Neural crest cell (in vitro differentiated cells): Measurements from ENCODE around the gene ZBTB20. TPM values are rescaled to one million over a fixed set of nuclear protein-coding genes. Genes with fewer than 3 reads are reported as not detected.

Experiments used
- DNase-seq: peaks from one replicate; pipeline ENCODE4 v3.0.0; 2021; ENCODE audit warnings: low read depth, mixed read lengths, low spot score
- H3K27ac Mint-ChIP-seq: one replicate; pipeline ENCODE4 v1.8.0; 2021; ENCODE audit warnings: mild to moderate bottlenecking, mixed read lengths; ENCODE audit not compliant: unreplicated experiment
- H3K27me3 Mint-ChIP-seq: 2 replicates; pipeline ENCODE4 v1.8.0; 2021; ENCODE audit warnings: low read depth, mild to moderate bottlenecking, mixed read lengths
- H3K36me3 Mint-ChIP-seq: 2 replicates; pipeline ENCODE4 v1.8.0; 2021; ENCODE audit warnings: low read depth, mild to moderate bottlenecking, mixed read lengths
- H3K4me1 Mint-ChIP-seq: 2 replicates; pipeline ENCODE4 v1.8.0; 2021; ENCODE audit warnings: mixed read lengths
- H3K4me3 Mint-ChIP-seq: one replicate; pipeline ENCODE4 v1.8.0; 2021; ENCODE audit warnings: mild to moderate bottlenecking, mixed read lengths
- H3K9me3 Mint-ChIP-seq: 2 replicates; pipeline ENCODE4 v1.8.0; 2021; ENCODE audit warnings: mixed read lengths
- CTCF ChIP-seq: fragments of 200-600 bp; sonication (generic); conservative IDR thresholded peaks from 2 replicates; pipeline ENCODE4 v1.5.0; 2021; ENCODE audit warnings: antibody characterized with exemption, mild to moderate bottlenecking
- total RNA-seq: library from RNA; stranded (reverse); gene quantifications from 2 replicates; pipeline ENCODE4 v1.2.1, GENCODE V29; 2021

ZBTB20 gene
- total RNA-seq, 1 donor from 2014 or later, result 12.4 TPM

DNA sequence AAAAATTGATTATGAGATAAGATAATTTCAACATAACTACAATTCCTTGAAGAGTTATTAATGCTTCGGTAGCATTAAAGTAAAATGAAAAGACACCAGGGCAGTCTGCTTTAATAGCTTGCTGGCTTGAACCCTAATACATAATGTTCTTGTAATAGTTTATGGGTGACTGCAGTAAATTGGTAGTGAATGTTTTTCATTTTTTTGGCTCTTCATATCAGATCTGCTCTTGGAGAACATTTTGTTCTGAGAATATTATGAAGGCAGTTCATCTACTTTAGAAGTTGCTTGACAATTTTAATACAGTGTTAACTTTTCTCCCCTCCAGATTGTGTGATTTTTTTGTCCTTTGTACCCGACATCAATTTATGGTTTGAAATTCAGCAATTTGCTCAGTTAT, 128.4 kb downstream of the ZBTB20 start:
- peaks cover 3% of the 10 kb centered on the region for H3K4me1 Mint-ChIP-seq
- no peak for TF ChIP-seq CTCF
- no peak overlapping the region for H3K4me3 Mint-ChIP-seq
- H3K9me3 Mint-ChIP-seq, result peaks cover 16% of the 10 kb centered on the region
- no peaks in the 10 kb centered on the region for H3K27me3 Mint-ChIP-seq
- DNase-seq, result no peak
- H3K27ac Mint-ChIP-seq, result no peak overlapping the region
- H3K36me3 Mint-ChIP-seq, result peaks cover 15% of the 10 kb centered on the region

GRCh38 chr3:115007966-115008365, 139.1 kb downstream of the ZBTB20 start:
- Mint-ChIP-seq H3K4me3 (no peak overlapping the region), H3K9me3 (peaks cover 3% of the 10 kb centered on the region), H3K4me1 (peaks cover 11% of the 10 kb centered on the region), H3K27me3 (no peaks in the 10 kb centered on the region), H3K27ac (no peak overlapping the region), H3K36me3 (no peaks in the 10 kb centered on the region)
- no peak for TF ChIP-seq CTCF
- DNase-seq, result no peak

GRCh38 chr3:115004201-115005140, 142.6 kb downstream of the ZBTB20 start:
- DNase-seq, result no peak
- Mint-ChIP-seq H3K4me1 (peaks cover 11% of the 10 kb centered on the region), H3K36me3 (no peaks in the 10 kb centered on the region), H3K27me3 (no peaks in the 10 kb centered on the region), H3K27ac (peak overlapping the region; percentile 90), H3K9me3 (peaks cover 5% of the 10 kb centered on the region), H3K4me3 (no peak overlapping the region)
- TF ChIP-seq CTCF, result no peak

DNA sequence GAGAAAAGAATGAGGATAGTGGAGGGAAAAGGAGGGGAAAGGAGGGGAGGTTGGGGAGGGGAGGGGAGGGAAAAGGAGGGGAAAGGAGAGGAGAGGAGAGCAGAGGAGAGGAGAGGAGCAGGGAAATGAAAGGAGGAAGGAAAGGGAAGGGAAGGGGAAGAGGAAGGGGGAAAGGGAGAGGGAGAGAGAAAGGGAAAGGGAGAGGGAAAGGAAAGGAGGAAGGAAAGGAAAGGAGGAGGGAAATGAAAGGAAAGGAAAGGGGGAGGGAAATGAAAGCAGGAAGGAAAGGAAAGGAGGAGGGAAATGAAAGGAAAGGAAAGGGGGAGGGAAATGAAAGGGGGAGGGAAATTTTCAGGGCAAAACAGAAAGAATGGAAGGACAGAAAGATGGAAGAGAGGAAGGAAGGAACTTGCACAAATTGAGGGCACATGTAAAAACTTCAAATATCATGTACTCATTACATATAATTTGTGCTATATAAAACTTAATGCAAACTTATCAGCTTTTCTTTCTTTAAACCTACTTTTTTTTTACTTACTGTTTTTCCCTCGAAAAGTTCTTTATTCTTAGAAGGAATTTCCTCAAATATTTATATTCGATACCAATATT, 148.0 kb downstream of the ZBTB20 start:
- Mint-ChIP-seq H3K9me3 (peaks cover 12% of the 10 kb centered on the region), H3K27ac (no peak overlapping the region), H3K36me3 (peaks cover 5% of the 10 kb centered on the region), H3K4me3 (no peak overlapping the region), H3K4me1 (peaks cover 2% of the 10 kb centered on the region), H3K27me3 (no peaks in the 10 kb centered on the region)
- DNase-seq, result no peak
- TF ChIP-seq CTCF, result no peak

- Mint-ChIP-seq H3K36me3 (peaks cover 5% of the 10 kb centered on the region), H3K4me3 (no peak overlapping the region), H3K4me1 (no peaks in the 10 kb centered on the region), H3K27me3 (no peaks in the 10 kb centered on the region), H3K27ac (no peak overlapping the region), H3K9me3 (peaks cover 9% of the 10 kb centered on the region)
- no peak for DNase-seq
- no peak for TF ChIP-seq CTCF
Observed at GRCh38 chr3:114994554-114995341, 152.3 kb downstream of the ZBTB20 start.
